K562 (cell line): ENCODE data around the gene NR6A1. TPM values are rescaled to one million over a fixed set of nuclear protein-coding genes. Genes with fewer than 3 reads are reported as not detected.

Experiments used
- ARID1B ChIP-seq: fragments of 450-650 bp; IDR thresholded peaks from 2 replicates; pipeline ENCODE4 v1.6.1; 2016; ENCODE audit warnings: antibody characterized with exemption, mild to moderate bottlenecking, inconsistent platforms
- BRD9 ChIP-seq: fragments of 450-650 bp; IDR thresholded peaks from 2 replicates; pipeline ENCODE4 v1.6.1; 2018; ENCODE audit warnings: low read depth; ENCODE audit not compliant: partially characterized antibody
- CXXC5 ChIP-seq: fragments of 250-450 bp; sonication (Bioruptor Pico); IDR thresholded peaks from 2 replicates; pipeline ENCODE4 v1.8.0; 2022; ENCODE audit warnings: inconsistent platforms, mild to moderate bottlenecking, moderate library complexity
- ESRRA ChIP-seq: fragments of 450-650 bp; IDR thresholded peaks from 2 replicates; pipeline ENCODE4 v1.6.1; 2014; ENCODE audit warnings: low read depth, mild to moderate bottlenecking, moderate library complexity, borderline replicate concordance
- FOXK1 ChIP-seq: sonication (generic); formaldehyde crosslinking; IDR thresholded peaks from 2 replicates; pipeline ENCODE4 v1.8.0; 2022; ENCODE audit warnings: missing genetic modification reagents, mild to moderate bottlenecking, borderline replicate concordance
- HDAC1 ChIP-seq, 2 experiments: fragments of 450-650 bp; IDR thresholded peaks; 2 replicates each; pipeline ENCODE4 v1.6.1; 2016 to 2017; ENCODE audit warnings: inconsistent platforms in 1 of 2, mild to moderate bottlenecking in 1 of 2, moderate library complexity in 1 of 2
- HLTF ChIP-seq: fragments of 450-650 bp; IDR thresholded peaks from 2 replicates; pipeline ENCODE4 v1.6.1; 2016
- HSF4 ChIP-seq: fragments of 250-450 bp; sonication (Bioruptor Pico); IDR thresholded peaks from 2 replicates; pipeline ENCODE4 v2.1.2; 2022; ENCODE audit warnings: mild to moderate bottlenecking, moderate library complexity, borderline replicate concordance
- L3MBTL2 ChIP-seq: fragments of 450-650 bp; IDR thresholded peaks from 2 replicates; pipeline ENCODE4 v1.6.1; 2016; ENCODE audit warnings: mild to moderate bottlenecking, moderate library complexity
- NR4A1 ChIP-seq, 2 experiments: fragments of 250-450 bp in 1 of 2; fragments of 450-650 bp in 1 of 2; sonication (Bioruptor Pico) in 1 of 2; IDR thresholded peaks; 2 replicates each; pipeline versions ENCODE4 v1.4.0 to v1.6.1; 2016 to 2020; ENCODE audit warnings: mild to moderate bottlenecking in 2 of 2, missing compliant biosample characterization in 1 of 2, missing genetic modification characterization in 1 of 2, moderate library complexity in 1 of 2
- PHF20 ChIP-seq: fragments of 450-650 bp; IDR thresholded peaks from 2 replicates; pipeline ENCODE4 v1.6.1; 2018; ENCODE audit not compliant: partially characterized antibody
- RCOR1 ChIP-seq, 2 experiments: IDR thresholded peaks; 2 replicates each; pipeline ENCODE4 v1.6.1; 2012; ENCODE audit warnings: low read depth in 2 of 2, low read length in 2 of 2, borderline replicate concordance in 1 of 2, improper control_type of control experiment in 1 of 2
- SREBF1 ChIP-seq: fragments of 150-350 bp; IDR thresholded peaks from 2 replicates; pipeline ENCODE4 v1.6.1; 2014; ENCODE audit warnings: antibody characterized with exemption, low read depth, low read length, borderline replicate concordance
- TGIF2 ChIP-seq: sonication (generic); formaldehyde crosslinking; IDR thresholded peaks from 2 replicates; pipeline ENCODE4 v1.8.1; 2022; ENCODE audit warnings: mild to moderate bottlenecking, missing genetic modification reagents, moderate library complexity
- ZFX ChIP-seq: sonication (generic); formaldehyde crosslinking; IDR thresholded peaks from 2 replicates; pipeline ENCODE4 v1.8.0; 2022; ENCODE audit warnings: mild to moderate bottlenecking, missing genetic modification reagents, moderate library complexity
- polyA plus RNA-seq, 8 experiments: library from polyadenylated mRNA; depleted of rRNA in 4 of 8; stranded (reverse) in 5 of 8; unstranded in 3 of 8; fragments of >200 nt; fragmentation: Nextera tagmentation in 2 of 8; fragmentation: Illumina TruSeq in 1 of 8; extraction: Ambion mirVana in 2 of 8; extraction: Trizol in 1 of 8; gene quantifications; 2 replicates each; pipeline versions ENCODE4 v1.2.1 to v1.2.3, GENCODE V29; 2011 to 2014; ENCODE audit warnings: inconsistent platforms in 1 of 8, missing spikeins in 1 of 8
- total RNA-seq, 7 experiments: library from RNA; depleted of rRNA in 6 of 7; stranded (reverse); fragments of >200 nt in 6 of 7; fragmentation: Illumina TruSeq in 2 of 7; extraction: Trizol in 2 of 7; gene quantifications; 2 replicates each; pipeline versions ENCODE4 v1.2.1 to v1.2.3, GENCODE V29; 2011 to 2021; ENCODE audit warnings: low replicate concordance in 1 of 7
- TF ChIP-seq, protein P1 (sequence below): fragments of 250-450 bp; sonication (Bioruptor Pico); IDR thresholded peaks from 2 replicates; pipeline ENCODE4 v1.4.0; 2020; ENCODE audit warnings: mild to moderate bottlenecking, moderate library complexity, borderline replicate concordance
- TF ChIP-seq, protein P2 (sequence below): fragments of 150-350 bp; conservative IDR thresholded peaks from 2 replicates; pipeline ENCODE4 v1.6.1; 2014; ENCODE audit warnings: low read length
- TF ChIP-seq, protein P3 (sequence below): fragments of 450-650 bp; IDR thresholded peaks from 2 replicates; pipeline ENCODE4 v1.6.1; 2016; ENCODE audit warnings: borderline replicate concordance
- TF ChIP-seq, protein P4 (sequence below): fragments of 250-450 bp; sonication (Bioruptor Pico); IDR thresholded peaks from 2 replicates; pipeline ENCODE4 v1.6.1; 2021; ENCODE audit warnings: mild to moderate bottlenecking

Gene NR6A1
- total and polyA plus RNA-seq, 9 of the 15 experiments (the other 6 are each of a cell fraction or from before 2014, with no cell fraction given), result 9.7 to 55.4 (median 28.3) TPM

DNA sequence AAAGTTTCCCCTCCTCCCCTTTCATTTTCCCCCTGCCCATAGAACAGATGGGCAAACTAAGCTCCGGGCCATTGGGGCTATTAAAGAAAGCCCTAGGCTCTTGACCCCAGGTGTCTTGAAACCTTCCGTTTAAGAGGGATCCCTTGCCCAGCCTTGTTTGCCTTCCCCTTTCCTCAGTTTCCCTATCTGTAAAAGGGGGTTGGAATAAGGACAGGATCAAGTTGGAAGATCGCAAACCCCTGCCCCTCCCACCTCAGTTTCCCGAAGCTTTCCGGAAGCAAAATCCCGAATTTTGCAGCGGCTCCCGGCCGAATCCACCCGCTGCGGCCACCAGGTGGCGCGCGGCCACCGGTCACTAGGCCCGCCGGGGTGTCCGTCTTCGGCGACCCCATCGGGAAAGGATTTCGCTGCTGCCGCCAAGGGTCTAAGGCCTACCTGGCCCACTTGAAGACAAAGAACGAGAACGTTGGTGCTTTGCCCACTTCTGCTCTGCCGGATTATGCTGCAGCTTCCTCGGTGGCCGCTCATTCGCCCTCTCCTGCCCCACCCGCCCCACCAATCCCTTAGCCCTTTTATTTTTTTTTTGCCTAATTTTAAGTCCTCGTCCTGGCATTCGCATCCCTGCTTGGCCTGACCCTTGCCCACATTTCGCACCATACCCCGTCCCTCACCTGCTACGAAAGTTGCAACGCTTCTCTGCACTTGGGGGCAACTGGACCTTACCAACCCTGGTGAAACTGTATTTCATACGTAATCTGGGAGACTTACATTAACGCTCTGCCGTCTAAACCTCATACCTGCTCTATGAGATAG lies 962 bp upstream of the NR6A1 start (continued):
- peak; percentile 72 for TF ChIP-seq PHF20
- peak; percentile 64; the same call in 1 of the 2 replicates for TF ChIP-seq HSF4 (CRISPR knock-in tag)
- no peak for TF ChIP-seq CXXC5 (CRISPR knock-in tag)
- TF ChIP-seq, protein P1, sequence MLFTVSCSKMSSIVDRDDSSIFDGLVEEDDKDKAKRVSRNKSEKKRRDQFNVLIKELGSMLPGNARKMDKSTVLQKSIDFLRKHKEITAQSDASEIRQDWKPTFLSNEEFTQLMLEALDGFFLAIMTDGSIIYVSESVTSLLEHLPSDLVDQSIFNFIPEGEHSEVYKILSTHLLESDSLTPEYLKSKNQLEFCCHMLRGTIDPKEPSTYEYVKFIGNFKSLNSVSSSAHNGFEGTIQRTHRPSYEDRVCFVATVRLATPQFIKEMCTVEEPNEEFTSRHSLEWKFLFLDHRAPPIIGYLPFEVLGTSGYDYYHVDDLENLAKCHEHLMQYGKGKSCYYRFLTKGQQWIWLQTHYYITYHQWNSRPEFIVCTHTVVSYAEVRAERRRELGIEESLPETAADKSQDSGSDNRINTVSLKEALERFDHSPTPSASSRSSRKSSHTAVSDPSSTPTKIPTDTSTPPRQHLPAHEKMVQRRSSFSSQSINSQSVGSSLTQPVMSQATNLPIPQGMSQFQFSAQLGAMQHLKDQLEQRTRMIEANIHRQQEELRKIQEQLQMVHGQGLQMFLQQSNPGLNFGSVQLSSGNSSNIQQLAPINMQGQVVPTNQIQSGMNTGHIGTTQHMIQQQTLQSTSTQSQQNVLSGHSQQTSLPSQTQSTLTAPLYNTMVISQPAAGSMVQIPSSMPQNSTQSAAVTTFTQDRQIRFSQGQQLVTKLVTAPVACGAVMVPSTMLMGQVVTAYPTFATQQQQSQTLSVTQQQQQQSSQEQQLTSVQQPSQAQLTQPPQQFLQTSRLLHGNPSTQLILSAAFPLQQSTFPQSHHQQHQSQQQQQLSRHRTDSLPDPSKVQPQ, result no peak
- peak; percentile 62 to 67; a peak in 2 of 4 replicates for TF ChIP-seq RCOR1 (IDR thresholded peaks at IDR 0.05; ENCODE audit: borderline replicate concordance in 1 of 2, low read depth in 2 of 2, low read length in 2 of 2)
- TF ChIP-seq SREBF1, result no peak
- no peak for TF ChIP-seq NR4A1 (CRISPR knock-in tag; IDR thresholded peaks at IDR 0.05)
- TF ChIP-seq NR4A1 (tag; IDR thresholded peaks at IDR 0.05), result peak; percentile 26; the same call in 1 of the 2 replicates
- no peak for TF ChIP-seq FOXK1 (CRISPR knock-in tag)
- TF ChIP-seq ARID1B, result no peak
- no peak for TF ChIP-seq TGIF2
- peak; percentile 45 for TF ChIP-seq BRD9
- TF ChIP-seq L3MBTL2, result no peak
- TF ChIP-seq HDAC1 (IDR thresholded peaks at IDR 0.05), result peak; percentile 69 to 81
- TF ChIP-seq, protein P2, sequence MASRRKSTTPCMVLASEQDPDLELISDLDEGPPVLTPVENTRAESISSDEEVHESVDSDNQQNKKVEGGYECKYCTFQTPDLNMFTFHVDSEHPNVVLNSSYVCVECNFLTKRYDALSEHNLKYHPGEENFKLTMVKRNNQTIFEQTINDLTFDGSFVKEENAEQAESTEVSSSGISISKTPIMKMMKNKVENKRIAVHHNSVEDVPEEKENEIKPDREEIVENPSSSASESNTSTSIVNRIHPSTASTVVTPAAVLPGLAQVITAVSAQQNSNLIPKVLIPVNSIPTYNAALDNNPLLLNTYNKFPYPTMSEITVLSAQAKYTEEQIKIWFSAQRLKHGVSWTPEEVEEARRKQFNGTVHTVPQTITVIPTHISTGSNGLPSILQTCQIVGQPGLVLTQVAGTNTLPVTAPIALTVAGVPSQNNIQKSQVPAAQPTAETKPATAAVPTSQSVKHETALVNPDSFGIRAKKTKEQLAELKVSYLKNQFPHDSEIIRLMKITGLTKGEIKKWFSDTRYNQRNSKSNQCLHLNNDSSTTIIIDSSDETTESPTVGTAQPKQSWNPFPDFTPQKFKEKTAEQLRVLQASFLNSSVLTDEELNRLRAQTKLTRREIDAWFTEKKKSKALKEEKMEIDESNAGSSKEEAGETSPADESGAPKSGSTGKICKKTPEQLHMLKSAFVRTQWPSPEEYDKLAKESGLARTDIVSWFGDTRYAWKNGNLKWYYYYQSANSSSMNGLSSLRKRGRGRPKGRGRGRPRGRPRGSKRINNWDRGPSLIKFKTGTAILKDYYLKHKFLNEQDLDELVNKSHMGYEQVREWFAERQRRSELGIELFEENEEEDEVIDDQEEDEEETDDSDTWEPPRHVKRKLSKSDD, result 0 out of 2 replicates have a peak, but pooled peaks have one; percentile 48
- TF ChIP-seq, protein P3, sequence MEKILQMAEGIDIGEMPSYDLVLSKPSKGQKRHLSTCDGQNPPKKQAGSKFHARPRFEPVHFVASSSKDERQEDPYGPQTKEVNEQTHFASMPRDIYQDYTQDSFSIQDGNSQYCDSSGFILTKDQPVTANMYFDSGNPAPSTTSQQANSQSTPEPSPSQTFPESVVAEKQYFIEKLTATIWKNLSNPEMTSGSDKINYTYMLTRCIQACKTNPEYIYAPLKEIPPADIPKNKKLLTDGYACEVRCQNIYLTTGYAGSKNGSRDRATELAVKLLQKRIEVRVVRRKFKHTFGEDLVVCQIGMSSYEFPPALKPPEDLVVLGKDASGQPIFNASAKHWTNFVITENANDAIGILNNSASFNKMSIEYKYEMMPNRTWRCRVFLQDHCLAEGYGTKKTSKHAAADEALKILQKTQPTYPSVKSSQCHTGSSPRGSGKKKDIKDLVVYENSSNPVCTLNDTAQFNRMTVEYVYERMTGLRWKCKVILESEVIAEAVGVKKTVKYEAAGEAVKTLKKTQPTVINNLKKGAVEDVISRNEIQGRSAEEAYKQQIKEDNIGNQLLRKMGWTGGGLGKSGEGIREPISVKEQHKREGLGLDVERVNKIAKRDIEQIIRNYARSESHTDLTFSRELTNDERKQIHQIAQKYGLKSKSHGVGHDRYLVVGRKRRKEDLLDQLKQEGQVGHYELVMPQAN, result peak; percentile 17
- TF ChIP-seq ZFX (CRISPR knock-in tag), result peak; percentile 55
- TF ChIP-seq, protein P4, sequence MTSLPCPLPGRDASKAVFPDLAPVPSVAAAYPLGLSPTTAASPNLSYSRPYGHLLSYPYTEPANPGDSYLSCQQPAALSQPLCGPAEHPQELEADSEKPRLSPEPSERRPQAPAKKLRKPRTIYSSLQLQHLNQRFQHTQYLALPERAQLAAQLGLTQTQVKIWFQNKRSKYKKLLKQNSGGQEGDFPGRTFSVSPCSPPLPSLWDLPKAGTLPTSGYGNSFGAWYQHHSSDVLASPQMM (CRISPR knock-in tag), result no peak
- TF ChIP-seq ESRRA, result no peak
- TF ChIP-seq HLTF, result 0 out of 2 replicates have a peak, but pooled peaks have one; percentile 6
